Skeletal muscle cell (primary cell): ENCODE measurements around the gene BRINP3.

Source experiments
- DNase-seq: peaks from one replicate; pipeline ENCODE4 v3.0.0-alpha.2; 2010; ENCODE audit warnings: low read depth
- H3K4me3 ChIP-seq: 2 replicates; pipeline ENCODE4 v1.5.1; 2011; ENCODE audit warnings: low read depth, mild to moderate bottlenecking, control low read depth, low read length, moderate library complexity

The BRINP3 gene

GRCh38 chr1:190212450-190212849 lies 265.2 kb downstream of the BRINP3 start:
- H3K4me3 ChIP-seq = no peak overlapping the region
- no peak for DNase-seq

GRCh38 chr1:190207733-190208132 lies 269.9 kb downstream of the BRINP3 start:
- no peak overlapping the region for H3K4me3 ChIP-seq
- DNase-seq = no peak

- H3K4me3 ChIP-seq = no peak overlapping the region
- peak; percentile 10 for DNase-seq
These were observed 272.0 kb downstream of the BRINP3 start for GRCh38 chr1:190205713-190206112.

- no peak for DNase-seq
- no peak overlapping the region for H3K4me3 ChIP-seq
These were observed 281.6 kb downstream of the BRINP3 start for GRCh38 chr1:190196020-190196419.

- H3K4me3 ChIP-seq = no peak overlapping the region
- no peak for DNase-seq
These were observed 284.1 kb downstream of the BRINP3 start for GRCh38 chr1:190193508-190194115.

- no peak overlapping the region for H3K4me3 ChIP-seq
These were observed 285.0 kb downstream of the BRINP3 start for GRCh38 chr1:190192627-190193026.

GRCh38 chr1:190183588-190183987 lies 294.1 kb downstream of the BRINP3 start:
- no peak for DNase-seq
- no peak overlapping the region for H3K4me3 ChIP-seq

More at GRCh38 chr1:190192627-190193026, 285.0 kb downstream of the BRINP3 start:
- DNase-seq = no peak

GRCh38 chr1:190179817-190180216 lies 297.8 kb downstream of the BRINP3 start:
- H3K4me3 ChIP-seq = no peak overlapping the region
- peak; percentile 21 for DNase-seq

GRCh38 chr1:190178827-190179226 lies 298.8 kb downstream of the BRINP3 start:
- no peak overlapping the region for H3K4me3 ChIP-seq
- DNase-seq = no peak

GRCh38 chr1:190177555-190177954 lies 300.1 kb downstream of the BRINP3 start:
- no peak for DNase-seq
- no peak overlapping the region for H3K4me3 ChIP-seq

- no peak overlapping the region for H3K4me3 ChIP-seq
- DNase-seq = peak; percentile 68
These were observed 300.9 kb downstream of the BRINP3 start for GRCh38 chr1:190176776-190177175.

GRCh38 chr1:190175320-190175719 lies 302.3 kb downstream of the BRINP3 start:
- DNase-seq = no peak
- H3K4me3 ChIP-seq = no peak overlapping the region

GRCh38 chr1:190172651-190173430 lies 304.8 kb downstream of the BRINP3 start:
- H3K4me3 ChIP-seq = no peak overlapping the region
- peak; percentile 19 for DNase-seq

GRCh38 chr1:190170321-190170720 lies 307.3 kb downstream of the BRINP3 start:
- peak; percentile 20 for DNase-seq
- H3K4me3 ChIP-seq = no peak overlapping the region

GRCh38 chr1:190169311-190170067 lies 308.2 kb downstream of the BRINP3 start:
- peak; percentile 39 for DNase-seq
- H3K4me3 ChIP-seq = no peak overlapping the region

GRCh38 chr1:190168893-190169280 lies 308.8 kb downstream of the BRINP3 start:
- DNase-seq = no peak
- no peak overlapping the region for H3K4me3 ChIP-seq

- DNase-seq = peak; percentile 41
- H3K4me3 ChIP-seq = no peak overlapping the region
These were observed 309.4 kb downstream of the BRINP3 start for GRCh38 chr1:190168116-190168892.

- H3K4me3 ChIP-seq = no peak overlapping the region
- no peak for DNase-seq
These were observed 318.5 kb downstream of the BRINP3 start for GRCh38 chr1:190159146-190159545.

- no peak overlapping the region for H3K4me3 ChIP-seq
- DNase-seq = no peak
These were observed 322.9 kb downstream of the BRINP3 start for GRCh38 chr1:190154744-190155143.

- H3K4me3 ChIP-seq = no peak overlapping the region
- DNase-seq = no peak
These were observed 330.0 kb downstream of the BRINP3 start for GRCh38 chr1:190147616-190148015.
